Brain microvascular endothelial cell (primary cell): ENCODE measurements around the gene ESD.
A peak's percentile ranks its signal among the peaks of the same experiment; 100 is the strongest.

ENCODE experiments used
- DNase-seq: peaks from one replicate; pipeline ENCODE4 v3.0.0-alpha.2; 2020
- H3K27ac ChIP-seq: fragments of 250-450 bp; sonication (Bioruptor Pico); 2 replicates; pipeline ENCODE4 v1.5.1; 2020; ENCODE audit warnings: mild to moderate bottlenecking, moderate library complexity
- H3K27me3 ChIP-seq: fragments of 250-450 bp; sonication (Bioruptor Pico); replicated peaks from 2 replicates; pipeline ENCODE4 v1.5.1; 2020; ENCODE audit warnings: mild to moderate bottlenecking
- H3K36me3 ChIP-seq: fragments of 250-450 bp; sonication (Bioruptor Pico); replicated peaks from 2 replicates; pipeline ENCODE4 v1.5.1; 2020; ENCODE audit warnings: mild to moderate bottlenecking
- H3K4me3 ChIP-seq: 2 replicates; pipeline ENCODE4 v1.5.1; 2011; ENCODE audit warnings: low read depth, mild to moderate bottlenecking, control low read depth, low read length, moderate library complexity
- in situ Hi-C: cut with HindIII; loops from 2 replicates; pipeline ENCODE4 v1.10.0; 2017; ENCODE audit warnings: low sequenced_read_pairs, low pct_ligation_motif_present
- TF ChIP-seq, protein P1 (sequence below): IDR thresholded peaks from 2 replicates; pipeline ENCODE4 v1.5.1; 2011; ENCODE audit warnings: low read depth, mild to moderate bottlenecking, moderate library complexity, low read length, control low read depth, inconsistent platforms; ENCODE audit errors: missing control alignments

Gene ESD

GRCh38 chr13:46736541-46737310 is 60.2 kb downstream of the ESD start:
- no peak for DNase-seq
- H3K27me3 ChIP-seq = no peaks in the 10 kb centered on the region
- H3K4me3 ChIP-seq = no peak overlapping the region
- TF ChIP-seq, protein P1, sequence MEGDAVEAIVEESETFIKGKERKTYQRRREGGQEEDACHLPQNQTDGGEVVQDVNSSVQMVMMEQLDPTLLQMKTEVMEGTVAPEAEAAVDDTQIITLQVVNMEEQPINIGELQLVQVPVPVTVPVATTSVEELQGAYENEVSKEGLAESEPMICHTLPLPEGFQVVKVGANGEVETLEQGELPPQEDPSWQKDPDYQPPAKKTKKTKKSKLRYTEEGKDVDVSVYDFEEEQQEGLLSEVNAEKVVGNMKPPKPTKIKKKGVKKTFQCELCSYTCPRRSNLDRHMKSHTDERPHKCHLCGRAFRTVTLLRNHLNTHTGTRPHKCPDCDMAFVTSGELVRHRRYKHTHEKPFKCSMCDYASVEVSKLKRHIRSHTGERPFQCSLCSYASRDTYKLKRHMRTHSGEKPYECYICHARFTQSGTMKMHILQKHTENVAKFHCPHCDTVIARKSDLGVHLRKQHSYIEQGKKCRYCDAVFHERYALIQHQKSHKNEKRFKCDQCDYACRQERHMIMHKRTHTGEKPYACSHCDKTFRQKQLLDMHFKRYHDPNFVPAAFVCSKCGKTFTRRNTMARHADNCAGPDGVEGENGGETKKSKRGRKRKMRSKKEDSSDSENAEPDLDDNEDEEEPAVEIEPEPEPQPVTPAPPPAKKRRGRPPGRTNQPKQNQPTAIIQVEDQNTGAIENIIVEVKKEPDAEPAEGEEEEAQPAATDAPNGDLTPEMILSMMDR = no peak
- peaks cover 7% of the 10 kb centered on the region for H3K36me3 ChIP-seq
- no peak overlapping the region for H3K27ac ChIP-seq
- in situ Hi-C loops = no loop called here

DNA sequence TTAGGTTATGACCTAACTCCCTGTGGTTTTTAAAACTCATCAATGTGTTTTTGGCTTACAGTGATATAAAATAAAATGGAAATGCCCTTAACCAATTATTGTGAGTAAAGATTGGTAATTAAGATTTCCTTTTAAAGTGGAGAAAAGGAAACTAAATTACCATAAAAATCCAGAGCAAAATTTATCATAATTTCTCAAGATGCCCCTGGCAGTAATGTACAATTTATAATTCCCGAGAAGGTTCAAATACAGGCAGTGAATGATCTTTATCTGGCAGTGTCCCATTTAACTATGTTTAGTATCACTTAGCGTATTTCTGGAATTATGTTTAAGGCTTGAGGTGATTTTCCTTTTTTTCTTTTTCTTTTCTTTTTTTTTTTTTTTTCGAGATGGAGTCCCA is 61.5 kb downstream of the ESD start:
- H3K4me3 ChIP-seq = no peak overlapping the region
- no peaks in the 10 kb centered on the region for H3K27me3 ChIP-seq
- peaks cover 7% of the 10 kb centered on the region for H3K36me3 ChIP-seq
- no peak for DNase-seq
- TF ChIP-seq, protein P1 = no peak
- in situ Hi-C loops = no loop called here
- no peak overlapping the region for H3K27ac ChIP-seq

- Histone ChIP-seq H3K27ac (no peak overlapping the region), H3K36me3 (peaks cover 13% of the 10 kb centered on the region), H3K4me3 (no peak overlapping the region), H3K27me3 (no peaks in the 10 kb centered on the region)
- DNase-seq = no peak
- in situ Hi-C loops = no loop called here
- TF ChIP-seq, protein P1 = no peak
Observed at GRCh38 chr13:46731535-46731934, 65.4 kb downstream of the ESD start.

- no peak for DNase-seq
- Histone ChIP-seq H3K4me3 (no peak overlapping the region), H3K27me3 (no peaks in the 10 kb centered on the region), H3K36me3 (peaks cover 25% of the 10 kb centered on the region), H3K27ac (no peak overlapping the region)
- in situ Hi-C loops = no loop called here
- TF ChIP-seq, protein P1 = peak; percentile 38
Observed at GRCh38 chr13:46728777-46729176, 68.2 kb downstream of the ESD start.

DNA sequence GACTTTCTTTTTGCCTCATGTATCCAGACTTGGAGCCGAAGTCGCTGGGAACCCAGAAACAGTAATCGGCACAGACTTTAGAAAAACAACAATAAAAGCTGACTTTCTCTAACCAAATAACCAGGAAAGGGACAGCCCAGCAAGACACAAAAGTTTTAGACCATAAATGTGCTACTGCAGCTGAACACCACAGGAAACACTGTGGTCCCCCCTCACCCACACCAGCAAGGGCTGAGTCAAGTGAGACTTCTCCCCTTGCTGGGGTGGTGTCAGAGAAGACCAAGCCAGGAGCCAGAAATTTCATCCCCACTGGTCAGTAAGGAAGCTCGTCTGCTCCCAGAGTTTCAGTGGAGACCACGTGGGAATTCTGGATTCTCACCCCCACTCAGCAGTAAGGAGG is 70.6 kb downstream of the ESD start:
- H3K36me3 ChIP-seq = peaks cover 21% of the 10 kb centered on the region
- TF ChIP-seq, protein P1 = no peak
- H3K27me3 ChIP-seq = no peaks in the 10 kb centered on the region
- H3K27ac ChIP-seq = no peak overlapping the region
- DNase-seq = no peak
- H3K4me3 ChIP-seq = no peak overlapping the region
- in situ Hi-C loops = no loop called here
